GM12892 (cell line): Measurements from ENCODE around the gene LGALS9.

Source experiments
- POLR2A ChIP-seq: IDR thresholded peaks from 2 replicates; pipeline ENCODE4 v1.6.1; 2011; ENCODE audit warnings: low read depth, low read length, control low read depth
- POLR2AphosphoS5 ChIP-seq: IDR thresholded peaks from 2 replicates; pipeline ENCODE4 v1.6.1; 2011; ENCODE audit warnings: low read depth, low read length, control low read depth
- TAF1 ChIP-seq: IDR thresholded peaks from 2 replicates; pipeline ENCODE4 v1.6.1; 2011; ENCODE audit warnings: low read depth, mild to moderate bottlenecking, control low read depth, low read length, borderline replicate concordance

- TF ChIP-seq POLR2A (no peak), TAF1 (no peak), POLR2AphosphoS5 (no peak)
These were observed 32.5 kb upstream of the LGALS9 start for GRCh38 chr17:27598337-27599050.
